K562 (cell line): ENCODE results near the gene HSPB6. TPM values are rescaled to one million over a fixed set of nuclear protein-coding genes. Genes with fewer than 3 reads are reported as not detected.
A peak's percentile ranks its signal among the peaks of the same experiment; 100 is the strongest.

ENCODE experiments used
- ATAC-seq: fragments of 200-7000 bp; cut with Tn5 transposase; 3 replicates; pipeline ENCODE4 v1.9.1; 2020; ENCODE audit warnings: moderate library complexity
- BruUV-seq: library from RNA; stranded (reverse); fragments of 400-500 nt; replicated peaks from 2 replicates; lab custom pipeline; 2021; lab: Mats Ljungman, UMichigan
- CTCF ChIA-PET: fragments of 300-600 bp; formaldehyde crosslinking; extraction: SDS; loops from one replicate; lab custom pipeline; 2021; ENCODE audit warnings: low intra/inter-chr PET ratio; lab: Yijun Ruan, JAX
- POLR2A ChIA-PET: fragments of 300-600, 350-650 bp; sonication (Branson Sonifier 250); formaldehyde crosslinking; extraction: SDS; loops from one replicate; lab custom pipeline; 2021; ENCODE audit warnings: antibody characterized with exemption, inconsistent platforms; lab: Yijun Ruan, JAX
- DNase-seq, 4 experiments: peaks; one replicate each; pipeline versions ENCODE4 v3.0.0 to v3.0.0-alpha.2; 2011 to 2018; ENCODE audit warnings: low spot score in 3 of 4, mixed read lengths in 3 of 4; ENCODE audit errors: extremely low read depth in 1 of 4
- FAIRE-seq: peaks from 2 replicates; lab custom pipeline; 2011; peaks lifted over from hg19 to GRCh38; lab: Jason Lieb, UNC
- H2AFZ ChIP-seq: 2 replicates; pipeline ENCODE4 v1.6.0; 2011; ENCODE audit warnings: low read depth, low read length, control low read depth, inconsistent platforms
- H3K27ac ChIP-seq: fragments of 200-600 bp; 3 replicates; pipeline ENCODE4 v1.8.0; 2011; ENCODE audit warnings: low read depth, mild to moderate bottlenecking, control low read depth, inconsistent platforms, low read length, moderate library complexity, mixed read lengths; ENCODE audit errors: extremely low read depth
- H3K27me3 ChIP-seq, 2 experiments: fragments of 300-600 bp in 1 of 2; 2 replicates in 1 of 2; 3 replicates in 1 of 2; pipeline versions ENCODE4 v1.6.0 to v1.8.0; 2011; ENCODE audit warnings: inconsistent platforms in 2 of 2, low read length in 2 of 2, mild to moderate bottlenecking in 1 of 2, mixed read lengths in 1 of 2, moderate library complexity in 1 of 2; ENCODE audit not compliant: control insufficient read depth in 2 of 2, insufficient read depth in 2 of 2
- H3K36me3 ChIP-seq: fragments of 300-600 bp; 3 replicates; pipeline ENCODE4 v1.8.0; 2011; ENCODE audit warnings: mild to moderate bottlenecking, low read length, inconsistent platforms; ENCODE audit not compliant: control insufficient read depth, insufficient read depth
- H3K4me1 ChIP-seq, 2 experiments: fragments of 200-600 bp in 1 of 2; replicated peaks in 1 of 2; 2 replicates in 1 of 2; 3 replicates in 1 of 2; pipeline versions ENCODE4 v1.5.1 to v1.8.0; 2011; ENCODE audit warnings: inconsistent platforms in 2 of 2, low read length in 2 of 2, mild to moderate bottlenecking in 1 of 2, mixed read lengths in 1 of 2, moderate library complexity in 1 of 2; ENCODE audit not compliant: control insufficient read depth in 2 of 2, insufficient read depth in 2 of 2
- H3K4me2 ChIP-seq: 2 replicates; pipeline ENCODE4 v1.6.1; 2011; ENCODE audit warnings: low read length, control low read depth, inconsistent platforms, mixed read lengths; ENCODE audit not compliant: insufficient read depth
- H3K4me3 ChIP-seq: fragments of 200-600 bp; sonication (generic), shearing (Covaris generic); 2 replicates; pipeline ENCODE4 v1.5.1; 2016; ENCODE audit warnings: control low read depth, inconsistent platforms
- H3K79me2 ChIP-seq: fragments of 200-600 bp; 3 replicates; pipeline ENCODE4 v1.8.0; 2011; ENCODE audit warnings: low read length, inconsistent platforms; ENCODE audit not compliant: control insufficient read depth, insufficient read depth
- H3K9ac ChIP-seq, 2 experiments: 2 replicates each; pipeline versions ENCODE4 v1.6.0 to v1.6.1; 2011; ENCODE audit warnings: low read depth in 2 of 2, low read length in 2 of 2, control low read depth in 1 of 2, inconsistent platforms in 1 of 2, mild to moderate bottlenecking in 1 of 2, mixed read lengths in 1 of 2; ENCODE audit not compliant: insufficient read depth in 1 of 2
- H3K9me1 ChIP-seq: one replicate; pipeline ENCODE4 v1.6.0; 2011; ENCODE audit warnings: inconsistent platforms, mild to moderate bottlenecking, low read length, moderate library complexity; ENCODE audit not compliant: control insufficient read depth, insufficient read depth
- H3K9me3 ChIP-seq: replicated peaks from 2 replicates; pipeline ENCODE4 v1.5.1; 2011; ENCODE audit warnings: low read depth, low read length, inconsistent platforms; ENCODE audit not compliant: control insufficient read depth, insufficient read depth
- H4K20me1 ChIP-seq: replicated peaks from 2 replicates; pipeline ENCODE4 v1.6.1; 2011; ENCODE audit warnings: low read length, inconsistent platforms, mixed read lengths; ENCODE audit not compliant: control insufficient read depth, insufficient read depth
- ARID3A ChIP-seq: IDR thresholded peaks from 2 replicates; pipeline ENCODE4 v1.6.1; 2012; ENCODE audit warnings: low read depth, low read length, improper control_type of control experiment, borderline replicate concordance
- BDP1 ChIP-seq: IDR thresholded peaks from 3 replicates; pipeline ENCODE4 v1.6.1; 2011; ENCODE audit not compliant: insufficient read length, insufficient read depth
- CBX1 ChIP-seq: sonication (generic); IDR thresholded peaks from 2 replicates; pipeline ENCODE4 v1.6.1; 2016; ENCODE audit warnings: antibody characterized with exemption, low read depth, mild to moderate bottlenecking
- CBX5 ChIP-seq: IDR thresholded peaks from 2 replicates; pipeline ENCODE4 v1.6.1; 2014; ENCODE audit warnings: low read depth, borderline replicate concordance
- COPS2 ChIP-seq: fragments of 450-650 bp; conservative IDR thresholded peaks from 2 replicates; pipeline ENCODE4 v1.6.1; 2016; ENCODE audit warnings: mild to moderate bottlenecking, moderate library complexity
- CTBP1 ChIP-seq: fragments of 450-650 bp; IDR thresholded peaks from 2 replicates; pipeline ENCODE4 v1.6.1; 2016; ENCODE audit warnings: borderline replicate concordance
- DMBX1 ChIP-seq: fragments of 250-450 bp; sonication (Bioruptor Pico); IDR thresholded peaks from 2 replicates; pipeline ENCODE4 v1.8.0; 2022; ENCODE audit warnings: inconsistent platforms, mild to moderate bottlenecking, moderate library complexity, borderline replicate concordance
- ELK1 ChIP-seq: sonication (generic); formaldehyde crosslinking; IDR thresholded peaks from 2 replicates; pipeline ENCODE4 v1.8.1; 2022; ENCODE audit warnings: missing genetic modification reagents
- FOS ChIP-seq: IDR thresholded peaks from 3 replicates; pipeline ENCODE4 v1.6.1; 2011; ENCODE audit not compliant: insufficient read length; ENCODE audit errors: extremely low read depth
- GATAD2A ChIP-seq: fragments of 450-650 bp; IDR thresholded peaks from 2 replicates; pipeline ENCODE4 v1.6.1; 2017
- HEY1 ChIP-seq: fragments of 250-450 bp; sonication (Bioruptor Pico); IDR thresholded peaks from 2 replicates; pipeline ENCODE4 v1.5.0; 2020; ENCODE audit warnings: mild to moderate bottlenecking, moderate library complexity, borderline replicate concordance
- MIER1 ChIP-seq: fragments of 450-650 bp; IDR thresholded peaks from 2 replicates; pipeline ENCODE4 v1.6.1; 2016; ENCODE audit warnings: antibody characterized with exemption, mild to moderate bottlenecking, low read depth
- MTA1 ChIP-seq: fragments of 450-650 bp; IDR thresholded peaks from 2 replicates; pipeline ENCODE4 v1.6.1; 2017; ENCODE audit warnings: borderline replicate concordance
- MTA2 ChIP-seq: fragments of 450-650 bp; IDR thresholded peaks from 2 replicates; pipeline ENCODE4 v1.6.1; 2016; ENCODE audit warnings: low read depth
- NELFE ChIP-seq: IDR thresholded peaks from 2 replicates; pipeline ENCODE4 v1.6.1; 2011; ENCODE audit warnings: mild to moderate bottlenecking; ENCODE audit not compliant: insufficient read depth, insufficient read length
- PHTF2 ChIP-seq: fragments of 250-450 bp; sonication (Bioruptor Pico); IDR thresholded peaks from 2 replicates; pipeline ENCODE4 v1.5.0; 2021; ENCODE audit warnings: mild to moderate bottlenecking
- POLR2H ChIP-seq: IDR thresholded peaks from 2 replicates; pipeline ENCODE4 v1.6.1; 2016; ENCODE audit warnings: missing genetic modification characterization, low read depth, mild to moderate bottlenecking, control low read depth, missing compliant biosample characterization, moderate library complexity
- PYGO2 ChIP-seq: fragments of 450-650 bp; IDR thresholded peaks from 2 replicates; pipeline ENCODE4 v1.6.1; 2016; ENCODE audit warnings: mild to moderate bottlenecking, missing genetic modification characterization, moderate library complexity, missing compliant biosample characterization
- TRIM24 ChIP-seq, 2 experiments: fragments of 450-650 bp; IDR thresholded peaks; 2 replicates each; pipeline ENCODE4 v1.6.1; 2016
- ZFP30 ChIP-seq: fragments of 250-450 bp; sonication (Bioruptor Pico); IDR thresholded peaks from 2 replicates; pipeline ENCODE4 v1.8.0; 2022; ENCODE audit warnings: moderate library complexity, mild to moderate bottlenecking, inconsistent platforms, borderline replicate concordance
- ZNF280A ChIP-seq: fragments of 450-650 bp; IDR thresholded peaks from 2 replicates; pipeline ENCODE4 v1.6.1; 2018; ENCODE audit warnings: mild to moderate bottlenecking, low read depth; ENCODE audit not compliant: partially characterized antibody
- ZNF41 ChIP-seq: fragments of 250-450 bp; sonication (Bioruptor Pico); conservative IDR thresholded peaks from 2 replicates; pipeline ENCODE4 v1.4.0; 2020; ENCODE audit warnings: mild to moderate bottlenecking
- WGBS: fragments of 100-300 bp; shearing (Covaris generic); methylation state at CpG from one replicate; pipeline ENCODE4 v1.1.6; 2016; ENCODE audit warnings: low coverage, mixed read lengths; ENCODE audit not compliant: insufficient coverage; ENCODE audit errors: missing lambda C conversion rate; 5-methylcytosine and 5-hydroxymethylcytosine counted together
- in situ Hi-C: fragments of 300-500 bp; cut with MboI; formaldehyde crosslinking; loops from 4 replicates; pipeline ENCODE4 v1.15.0; 2018; ENCODE audit warnings: inconsistent platforms, mixed read lengths
- intact Hi-C: fragments of 100-400 bp; cut with micrococcal nuclease; formaldehyde crosslinking; loops from 2 replicates; pipeline ENCODE4 v1.14.2; 2022
- polyA plus RNA-seq, 8 experiments: library from polyadenylated mRNA; depleted of rRNA in 4 of 8; stranded (reverse) in 5 of 8; unstranded in 3 of 8; fragments of >200 nt; fragmentation: Nextera tagmentation in 2 of 8; fragmentation: Illumina TruSeq in 1 of 8; extraction: Ambion mirVana in 2 of 8; extraction: Trizol in 1 of 8; gene quantifications; 2 replicates each; pipeline versions ENCODE4 v1.2.1 to v1.2.3, GENCODE V29; 2011 to 2014; ENCODE audit warnings: inconsistent platforms in 1 of 8, missing spikeins in 1 of 8
- total RNA-seq, 7 experiments: library from RNA; depleted of rRNA in 6 of 7; stranded (reverse); fragments of >200 nt in 6 of 7; fragmentation: Illumina TruSeq in 2 of 7; extraction: Trizol in 2 of 7; gene quantifications; 2 replicates each; pipeline versions ENCODE4 v1.2.1 to v1.2.3, GENCODE V29; 2011 to 2021; ENCODE audit warnings: low replicate concordance in 1 of 7

Gene HSPB6
- total and polyA plus RNA-seq, 9 of the 15 experiments (the other 6 are each of a cell fraction or from before 2014, with no cell fraction given): 0.55 TPM; not detected in 8

- H3K9me3 ChIP-seq: no peaks in the 10 kb centered on the region; the same call in 1 of the 2 replicates
- H3K79me2 ChIP-seq: no peaks in the 10 kb centered on the region
- CTCF ChIA-PET: no interaction called here
- DNase-seq: no peak
- no peak for ATAC-seq
- no TSS peak for BruUV-seq
- no peak overlapping the region for H2AFZ ChIP-seq
- no peaks in the 10 kb centered on the region for H3K27me3 ChIP-seq
- WGBS: 48% methylated on average over 3 of the region's 3 CpGs
- H3K9ac ChIP-seq: no peak overlapping the region
- peaks cover 12 to 35% of the 10 kb centered on the region in 2 experiments; a peak in 4 of 5 replicates for H3K4me1 ChIP-seq
- intact Hi-C loops (no loop called here), in situ Hi-C loops (no loop called here)
- no peaks in the 10 kb centered on the region for H4K20me1 ChIP-seq
- H3K9me1 ChIP-seq: no peaks in the 10 kb centered on the region
- POLR2A ChIA-PET: interaction anchor here (0.5 to 0.6 kb wide), 2 partner anchors 25 to 34 kb away, joined by 3 read pairs; no protein-coding TSS in a partner anchor
- H3K4me2 ChIP-seq: no peak overlapping the region
- H3K4me3 ChIP-seq: no peak overlapping the region
- no peak overlapping the region for H3K27ac ChIP-seq
- no peaks in the 10 kb centered on the region for H3K36me3 ChIP-seq
- no peak for FAIRE-seq
- TF ChIP-seq ZNF41 (CRISPR knock-in tag): peak; percentile 100
- TF ChIP-seq BDP1: no peak
- TF ChIP-seq ZFP30 (CRISPR knock-in tag): no peak
- no peak for TF ChIP-seq PYGO2 (tag)
- TF ChIP-seq COPS2: no peak
- peak; percentile 20 for TF ChIP-seq ZNF280A
- no peak for TF ChIP-seq FOS
- peak; percentile 74; the same call in 1 of the 2 replicates for TF ChIP-seq CBX1
- TF ChIP-seq MIER1: no peak
- no peak for TF ChIP-seq MTA2
- no peak for TF ChIP-seq GATAD2A
- TF ChIP-seq ARID3A: no peak
- no peak for TF ChIP-seq POLR2H (tag)
- TF ChIP-seq ELK1 (CRISPR knock-in tag): no peak
- no peak for TF ChIP-seq NELFE
- peak; percentile 92 for TF ChIP-seq CBX5
- no peak for TF ChIP-seq HEY1 (CRISPR knock-in tag)
- TF ChIP-seq DMBX1 (CRISPR knock-in tag): no peak
- no peak for TF ChIP-seq PHTF2
- TF ChIP-seq CTBP1: no peak
- TF ChIP-seq MTA1: no peak
- TF ChIP-seq TRIM24 (IDR thresholded peaks at IDR 0.05): peak in 1 of 2 experiments; percentile 78; a peak in 2 of 4 replicates
These were observed 45.0 kb upstream of the HSPB6 start for GRCh38 chr19:35801828-35802227.
